ENCODE measurements around the gene TMEM185B. TPM values are rescaled to one million over a fixed set of nuclear protein-coding genes. Genes with fewer than 3 reads are reported as not detected.

The TMEM185B gene
- total RNA-seq, 4 donors from 2014 or later, result 21.0 to 33.3 (median 25.4) TPM

DNA sequence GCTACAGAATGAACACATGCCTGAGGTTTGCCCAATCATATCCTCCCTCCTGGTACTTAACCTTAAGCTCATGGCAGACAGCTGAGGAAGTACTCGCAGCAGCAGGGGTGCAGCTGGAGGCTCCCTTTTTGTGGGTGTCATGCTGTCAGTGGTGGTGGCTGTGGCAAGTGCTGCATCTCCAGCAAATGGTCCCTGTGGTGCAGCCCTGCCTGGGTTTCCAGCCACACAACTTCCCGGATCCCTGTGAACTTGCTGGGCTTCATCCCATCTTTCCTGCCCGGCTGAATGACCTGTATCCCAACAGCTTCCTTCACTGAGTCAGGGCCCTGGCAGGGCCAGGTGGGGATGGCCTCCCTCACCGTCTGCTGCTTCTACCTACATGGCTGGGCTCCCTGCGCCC, 5.0 kb downstream of the TMEM185B start:
- WGBS, 2 donors, result 94 to 96% methylated on average over 4 to 5 of the region's 5 CpGs
- no peak overlapping the region for H3K4me3 ChIP-seq (ENCODE audit: low read depth, poor library complexity, severe bottlenecking)
- DNase-seq (ENCODE audit: low spot score in 2 of 2), result peak in 1 of 2 donors; percentile 68
- TF ChIP-seq, protein P1, sequence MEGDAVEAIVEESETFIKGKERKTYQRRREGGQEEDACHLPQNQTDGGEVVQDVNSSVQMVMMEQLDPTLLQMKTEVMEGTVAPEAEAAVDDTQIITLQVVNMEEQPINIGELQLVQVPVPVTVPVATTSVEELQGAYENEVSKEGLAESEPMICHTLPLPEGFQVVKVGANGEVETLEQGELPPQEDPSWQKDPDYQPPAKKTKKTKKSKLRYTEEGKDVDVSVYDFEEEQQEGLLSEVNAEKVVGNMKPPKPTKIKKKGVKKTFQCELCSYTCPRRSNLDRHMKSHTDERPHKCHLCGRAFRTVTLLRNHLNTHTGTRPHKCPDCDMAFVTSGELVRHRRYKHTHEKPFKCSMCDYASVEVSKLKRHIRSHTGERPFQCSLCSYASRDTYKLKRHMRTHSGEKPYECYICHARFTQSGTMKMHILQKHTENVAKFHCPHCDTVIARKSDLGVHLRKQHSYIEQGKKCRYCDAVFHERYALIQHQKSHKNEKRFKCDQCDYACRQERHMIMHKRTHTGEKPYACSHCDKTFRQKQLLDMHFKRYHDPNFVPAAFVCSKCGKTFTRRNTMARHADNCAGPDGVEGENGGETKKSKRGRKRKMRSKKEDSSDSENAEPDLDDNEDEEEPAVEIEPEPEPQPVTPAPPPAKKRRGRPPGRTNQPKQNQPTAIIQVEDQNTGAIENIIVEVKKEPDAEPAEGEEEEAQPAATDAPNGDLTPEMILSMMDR (IDR thresholded peaks at IDR 0.05), result no peak
- TF ChIP-seq POLR2A (IDR thresholded peaks at IDR 0.05), result no peak
- intact Hi-C loops (cut with DNase I; ENCODE audit: low total_unique reads), result no loop called here

DNA sequence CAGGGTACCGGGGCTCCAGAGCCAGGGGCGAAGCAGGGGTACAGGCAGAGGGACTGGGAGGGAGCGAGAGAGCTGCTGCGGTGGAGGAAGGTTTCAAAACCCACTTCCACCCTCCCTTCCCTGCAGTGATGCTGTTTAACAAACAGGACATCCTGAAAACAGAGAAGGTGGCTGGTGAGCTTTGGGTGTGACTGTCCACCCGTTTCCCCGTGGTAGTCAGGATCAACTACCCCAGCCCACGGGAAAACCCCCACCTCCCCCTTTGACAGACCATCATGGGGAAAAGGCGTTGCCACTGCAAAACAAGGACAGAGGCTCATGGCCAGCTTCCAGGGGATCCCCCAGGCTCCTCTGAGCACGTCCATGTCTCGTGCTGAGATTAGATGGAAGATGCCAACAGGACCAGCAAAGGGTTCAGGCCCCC, 12.9 kb downstream of the TMEM185B start:
- DNase-seq (ENCODE audit: low spot score in 2 of 2), result no peak
- WGBS, 2 donors, result 43 to 56% methylated on average over 10 of the region's 10 CpGs
- H3K4me3 ChIP-seq (ENCODE audit: low read depth, poor library complexity, severe bottlenecking), result no peak overlapping the region
- intact Hi-C loops (cut with DNase I; ENCODE audit: low total_unique reads), result no loop called here
- TF ChIP-seq POLR2A (IDR thresholded peaks at IDR 0.05), result no peak
- TF ChIP-seq, protein P1 (IDR thresholded peaks at IDR 0.05), result no peak

DNA sequence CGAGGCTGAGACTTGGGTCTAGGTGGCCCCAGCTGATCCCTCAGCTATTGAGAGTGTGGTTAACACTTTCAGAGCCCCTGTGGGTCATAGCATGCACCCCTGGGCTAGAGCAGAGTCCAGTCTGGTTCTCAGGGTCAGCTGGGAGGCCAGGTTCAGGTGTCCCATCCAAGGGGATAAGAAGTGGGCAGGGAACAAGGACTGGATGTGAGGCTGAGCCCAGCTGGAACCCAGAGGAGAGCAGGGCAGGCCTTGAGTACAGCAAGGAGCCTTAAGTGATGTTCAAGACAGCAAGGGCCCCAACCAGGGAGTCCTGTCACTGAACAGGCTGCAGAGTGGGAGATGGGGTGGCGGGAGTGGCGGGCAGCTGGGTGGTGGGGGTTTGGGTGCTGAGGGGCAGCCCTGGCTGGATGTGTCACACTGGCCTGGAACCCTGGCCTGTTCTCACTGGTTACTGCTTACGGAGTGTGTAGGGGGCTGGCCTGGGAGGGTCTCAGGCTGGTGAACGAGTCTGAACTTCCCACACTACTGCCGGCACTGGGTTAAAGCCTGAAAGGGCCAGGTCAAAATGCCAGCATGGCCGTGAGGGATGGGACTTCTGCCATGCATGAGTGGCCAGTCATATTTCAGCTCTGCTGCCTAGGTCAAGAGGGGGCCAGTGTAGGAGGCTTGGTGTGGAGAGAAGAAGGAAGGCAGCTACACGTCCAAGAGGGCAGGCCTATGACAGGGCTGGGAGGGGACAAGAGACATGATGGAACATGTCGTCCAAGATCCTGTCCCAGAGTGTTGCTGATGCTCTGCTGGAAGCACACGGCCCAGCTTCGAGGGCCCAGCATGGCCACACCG, 13.6 kb downstream of the TMEM185B start:
- no peak for TF ChIP-seq POLR2A (IDR thresholded peaks at IDR 0.05)
- TF ChIP-seq, protein P1 (IDR thresholded peaks at IDR 0.05), result no peak
- intact Hi-C loops (cut with DNase I; ENCODE audit: low total_unique reads), result no loop called here
- WGBS, 2 donors, result 72 to 78% methylated on average over 12 of the region's 12 CpGs
- DNase-seq (ENCODE audit: low spot score in 2 of 2), result no peak
- no peak overlapping the region for H3K4me3 ChIP-seq (ENCODE audit: low read depth, poor library complexity, severe bottlenecking)

DNA sequence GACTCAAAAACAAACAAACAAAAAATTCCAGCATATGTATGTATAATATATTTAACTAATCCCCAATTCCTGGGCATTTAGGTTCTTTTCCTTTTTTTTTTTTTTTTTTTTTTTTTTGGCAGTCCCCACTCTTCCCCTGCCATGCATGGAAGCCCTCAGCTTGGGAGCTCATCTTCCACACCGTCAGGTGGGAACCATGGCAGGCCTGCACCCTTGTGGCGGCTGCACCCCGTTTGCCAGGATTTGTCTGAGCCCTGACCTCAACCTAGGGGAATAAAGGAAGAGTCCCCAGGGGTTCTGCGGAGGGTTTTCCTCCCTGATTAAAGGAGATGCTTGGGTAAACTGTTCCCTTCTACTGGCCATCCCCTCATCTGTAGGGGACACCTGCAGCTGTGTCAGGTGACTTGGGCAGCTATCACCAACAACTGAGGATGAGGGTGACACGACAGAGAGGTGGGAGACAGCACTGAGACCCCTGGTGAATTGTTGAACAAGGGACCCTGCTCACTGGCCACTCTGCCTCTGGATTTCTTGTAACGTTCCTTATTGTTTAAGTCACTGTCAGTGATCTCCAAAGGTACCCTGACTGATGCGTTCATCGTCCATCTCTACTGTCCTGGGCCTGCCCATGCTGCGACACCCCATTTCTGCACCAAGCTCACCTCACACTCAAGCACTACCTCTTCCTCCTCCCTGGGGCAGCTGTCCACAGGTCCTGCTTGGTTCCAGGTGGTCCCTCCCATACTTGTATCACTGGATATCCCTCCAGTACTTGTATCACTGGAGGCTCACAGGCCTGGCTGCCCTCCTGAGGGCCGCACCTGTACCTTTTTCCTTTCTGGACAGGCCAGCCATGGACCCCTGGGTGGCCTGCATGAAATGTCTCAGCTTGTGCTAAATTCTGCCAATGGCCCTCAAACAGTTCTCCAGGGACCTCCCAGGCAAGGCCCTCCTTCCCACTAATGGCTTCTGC, 14.5 kb downstream of the TMEM185B start:
- intact Hi-C loops (cut with DNase I; ENCODE audit: low total_unique reads), result no loop called here
- 94 to 96% methylated on average over 10 of the region's 10 CpGs for WGBS, 2 donors
- TF ChIP-seq, protein P1 (IDR thresholded peaks at IDR 0.05), result no peak
- H3K4me3 ChIP-seq (ENCODE audit: low read depth, poor library complexity, severe bottlenecking), result no peak overlapping the region
- DNase-seq (ENCODE audit: low spot score in 2 of 2), result no peak

DNA sequence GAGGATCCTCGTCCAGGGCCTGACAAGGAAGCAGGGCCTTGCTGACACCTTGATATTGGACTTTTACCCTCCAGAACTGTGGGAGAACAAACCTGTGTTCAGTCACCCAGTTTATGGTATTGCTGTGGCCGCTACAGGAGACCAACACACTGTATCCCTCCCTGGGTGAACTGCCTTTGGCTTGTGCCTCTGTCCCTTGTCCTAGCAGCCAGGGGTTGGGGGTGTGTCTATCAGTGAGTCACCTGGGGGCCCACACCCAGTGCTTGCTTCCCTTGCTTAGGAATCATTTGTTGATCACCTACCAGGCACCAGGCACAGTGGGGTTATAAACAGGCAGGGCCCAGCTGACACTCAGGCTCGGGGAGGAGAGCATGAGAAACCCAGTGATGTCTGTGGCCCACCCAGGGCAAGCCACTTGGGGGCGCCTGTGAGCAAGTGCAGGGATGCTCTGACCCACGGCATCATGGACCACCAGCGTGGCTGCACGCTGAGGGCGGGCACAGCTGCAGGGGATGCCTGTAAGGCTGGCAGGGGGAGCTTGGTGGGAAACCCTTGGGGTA, 17.1 kb downstream of the TMEM185B start:
- no peak overlapping the region for H3K4me3 ChIP-seq (ENCODE audit: low read depth, poor library complexity, severe bottlenecking)
- intact Hi-C loops (cut with DNase I; ENCODE audit: low total_unique reads), result no loop called here
- TF ChIP-seq, protein P1 (IDR thresholded peaks at IDR 0.05), result no peak
- no peak for TF ChIP-seq POLR2A (IDR thresholded peaks at IDR 0.05)
- DNase-seq (ENCODE audit: low spot score in 2 of 2), result peak in 1 of 2 donors; percentile 83
- WGBS, 2 donors, result 69 to 72% methylated on average over 2 to 8 of the region's 8 CpGs

Measured in lower leg skin (tissue), 4 donors.